GM21367 (cell line): ENCODE results near the gene HRK.

Experiments used
- ATAC-seq: cut with Tn5 transposase; IDR thresholded peaks from one replicate; pipeline ENCODE4 v1.9.1; 2021; ENCODE audit not compliant: unreplicated experiment

Gene HRK

GRCh38 chr12:116874324-116874995 is 6.8 kb downstream of the HRK start:
- no peak for ATAC-seq

DNA sequence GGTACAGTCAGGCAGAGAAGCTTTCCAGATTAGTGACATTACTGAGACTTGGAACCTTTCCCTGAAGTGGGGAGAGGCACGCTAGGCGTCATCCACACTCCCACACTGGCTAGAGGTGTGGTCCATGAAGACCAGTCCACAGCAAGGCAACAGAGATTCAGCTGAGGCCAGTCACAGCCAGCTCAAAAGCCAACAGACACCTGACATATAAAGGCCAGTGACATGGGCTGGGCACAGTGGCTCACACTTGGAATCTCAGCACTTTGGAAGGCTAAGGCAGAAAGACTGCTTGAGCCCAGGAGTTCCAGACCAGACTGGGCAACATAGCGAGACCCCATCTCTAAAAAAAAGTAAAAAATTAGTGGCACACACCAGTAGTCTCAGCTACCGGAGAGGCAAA is 10.9 kb downstream of the HRK start:
- no peak for ATAC-seq

GRCh38 chr12:116867523-116867922 is 13.7 kb downstream of the HRK start:
- ATAC-seq = no peak

- no peak for ATAC-seq
Measured at GRCh38 chr12:116864371-116865160, 16.7 kb downstream of the HRK start.

- no peak for ATAC-seq
Measured at GRCh38 chr12:116863275-116863767, 17.9 kb downstream of the HRK start.

- ATAC-seq = no peak
Measured at GRCh38 chr12:116862167-116862566, 19.1 kb downstream of the HRK start.

DNA sequence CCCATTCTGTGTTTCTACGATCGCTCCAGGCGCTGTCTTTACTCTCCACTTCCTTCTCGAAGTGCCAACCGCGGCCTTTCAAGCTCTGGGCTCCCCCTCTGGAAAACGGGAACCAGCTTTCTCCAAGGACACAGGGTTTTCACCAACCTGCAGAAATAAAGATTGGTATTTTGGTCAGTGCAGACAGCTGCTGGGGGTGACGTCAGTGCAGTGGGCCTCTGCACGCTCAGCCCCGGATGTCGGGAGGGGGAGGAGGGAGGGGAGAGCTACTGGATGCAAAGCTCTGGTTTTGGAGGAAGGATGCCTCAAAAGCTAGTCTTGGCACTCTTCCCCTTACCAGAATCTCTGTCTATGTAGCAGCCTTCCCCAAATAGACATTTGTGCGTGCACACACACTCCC is 19.9 kb downstream of the HRK start:
- ATAC-seq = peak; percentile 75

- no peak for ATAC-seq
Measured at GRCh38 chr12:116860263-116860662, 21.0 kb downstream of the HRK start.

DNA sequence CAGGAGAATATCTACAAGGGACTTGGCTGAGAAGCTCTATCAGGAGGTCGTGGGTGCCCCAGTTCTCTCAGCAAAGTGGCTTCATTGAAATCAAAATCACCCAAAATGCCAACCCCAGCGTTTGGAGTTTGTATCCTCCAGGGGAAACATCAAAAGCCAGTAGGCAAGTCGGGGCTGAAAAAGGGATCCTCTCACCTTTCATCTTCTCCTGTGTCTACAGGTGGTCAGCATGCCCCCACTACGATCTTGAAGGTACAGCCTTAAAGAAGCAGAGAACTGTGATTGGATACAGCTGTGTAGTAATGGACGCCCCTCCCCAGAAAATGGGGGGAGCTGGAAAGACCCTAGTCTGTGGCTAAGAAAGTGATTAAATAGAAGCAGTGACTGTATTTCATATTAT is 22.2 kb downstream of the HRK start:
- ATAC-seq = no peak

GRCh38 chr12:116856729-116857128 is 24.5 kb downstream of the HRK start:
- ATAC-seq = no peak

DNA sequence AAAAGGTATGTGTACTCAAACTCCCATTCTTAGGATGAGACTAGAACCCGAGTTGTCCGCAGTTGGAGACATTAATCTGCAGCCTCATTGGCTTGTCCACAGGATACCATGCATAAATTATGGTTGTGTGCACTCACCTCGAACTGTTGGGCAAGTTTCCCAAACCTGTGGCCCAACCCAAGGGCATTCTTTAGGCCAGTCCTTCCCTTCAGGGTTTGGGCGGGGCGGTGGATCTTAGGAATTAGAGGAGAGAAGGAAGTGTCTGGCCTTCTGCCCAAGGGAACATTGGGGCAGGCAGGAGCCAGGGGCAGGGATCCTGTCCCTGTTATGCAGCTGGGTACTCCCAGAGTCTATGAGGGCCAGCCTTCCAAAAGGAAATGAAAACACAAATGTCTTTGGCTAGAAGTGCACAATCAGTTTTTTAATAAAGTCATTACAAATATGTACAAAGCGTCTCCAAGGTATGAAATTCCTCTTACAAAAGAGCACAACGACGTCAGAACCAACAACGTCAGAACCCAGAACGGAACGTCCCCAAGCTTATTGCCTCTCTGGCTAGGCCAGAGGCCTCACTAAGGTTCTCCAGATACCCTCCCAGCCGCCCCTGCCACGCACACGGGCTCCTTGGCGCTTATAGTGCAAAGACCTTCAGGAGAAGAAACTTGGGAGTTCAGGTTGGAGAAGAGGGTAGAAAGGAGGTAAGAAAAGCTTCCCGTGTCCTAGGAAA is 25.3 kb downstream of the HRK start:
- ATAC-seq = no peak

DNA sequence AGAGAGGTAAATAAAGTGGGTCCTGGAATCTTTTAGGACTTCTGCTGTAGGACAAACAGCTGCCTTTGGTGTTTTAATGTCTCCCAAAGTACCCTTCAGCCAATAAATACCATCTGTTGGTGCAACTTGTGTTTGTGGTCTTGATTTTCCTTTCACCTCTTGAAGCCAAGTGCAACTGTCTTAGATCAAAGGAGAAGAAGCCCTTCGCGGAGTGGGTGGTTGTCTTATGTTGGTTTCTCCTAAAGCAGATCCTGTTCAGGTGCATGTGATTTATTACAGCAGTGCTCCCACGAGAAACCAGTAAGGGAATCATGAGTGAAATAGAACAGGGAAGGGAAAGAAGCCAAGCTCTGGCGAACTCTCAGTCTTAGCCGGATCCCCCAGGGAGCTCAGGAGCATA is 27.7 kb downstream of the HRK start:
- no peak for ATAC-seq

DNA sequence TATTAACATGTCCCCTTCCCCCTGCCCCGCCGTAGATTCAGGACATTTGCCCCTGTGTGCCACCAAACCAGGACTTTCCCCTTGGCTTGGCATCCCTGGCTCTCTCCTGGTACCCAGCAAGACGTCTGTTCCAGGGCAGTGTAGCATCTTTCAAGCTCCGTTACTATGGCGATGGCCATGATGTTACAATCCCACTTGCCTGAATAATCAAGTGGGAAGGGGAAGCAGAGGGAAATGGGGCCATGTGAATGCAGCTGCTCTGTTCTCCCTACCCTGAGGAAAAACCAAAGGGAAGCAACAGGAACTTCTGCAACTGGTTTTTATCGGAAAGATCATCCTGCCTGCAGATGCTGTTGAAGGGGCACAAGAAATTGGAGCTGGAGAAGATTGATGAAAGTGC is 28.9 kb downstream of the HRK start:
- ATAC-seq = no peak

GRCh38 chr12:116849216-116849615 is 32.0 kb downstream of the HRK start:
- no peak for ATAC-seq

DNA sequence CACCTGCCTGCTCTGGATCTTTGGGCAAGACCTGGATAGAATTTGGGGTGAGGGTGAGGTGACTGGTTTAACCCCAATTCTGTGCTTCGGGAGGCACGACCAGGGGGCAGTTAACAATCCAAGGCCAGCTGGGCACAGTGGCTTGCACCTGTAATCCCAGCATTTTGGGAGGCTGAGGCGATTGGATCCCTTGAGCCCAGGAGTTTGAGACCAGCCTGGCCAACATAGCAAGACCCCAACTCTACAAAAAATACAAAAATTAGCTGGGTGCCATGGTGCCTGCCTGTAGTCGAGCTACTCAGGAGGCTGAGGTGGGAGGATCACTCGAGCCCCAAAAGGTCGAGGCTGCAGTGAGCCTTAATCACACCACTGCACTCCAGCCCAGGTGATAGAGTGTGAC is 38.2 kb downstream of the HRK start:
- no peak for ATAC-seq

DNA sequence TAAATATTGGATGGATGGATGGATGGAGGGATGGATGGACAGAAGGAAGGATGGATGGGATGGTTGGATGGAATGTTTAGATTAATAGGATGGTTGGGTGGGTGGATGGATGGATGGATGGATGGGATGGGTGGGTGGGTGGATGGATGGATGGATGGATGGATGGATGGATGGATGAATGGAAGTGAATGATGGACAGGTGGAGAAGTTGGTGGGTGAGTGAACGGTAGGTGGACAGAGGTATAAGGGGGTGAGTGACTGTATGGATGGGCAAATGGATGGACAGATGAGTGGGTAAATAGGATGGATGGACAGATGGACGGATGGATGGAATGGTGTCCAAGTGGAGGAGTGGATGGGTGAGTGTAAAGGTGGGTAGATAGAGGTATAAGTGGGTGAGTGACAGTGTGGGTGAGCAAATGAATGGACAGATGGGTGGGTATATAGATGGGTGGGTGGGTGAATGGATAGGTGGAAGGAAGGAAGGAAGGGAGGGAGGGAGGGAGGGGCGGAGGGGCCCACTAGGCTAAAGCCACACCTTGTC is 41.9 kb downstream of the HRK start:
- no peak for ATAC-seq

- no peak for ATAC-seq
Measured at GRCh38 chr12:116838365-116838764, 42.9 kb downstream of the HRK start.

DNA sequence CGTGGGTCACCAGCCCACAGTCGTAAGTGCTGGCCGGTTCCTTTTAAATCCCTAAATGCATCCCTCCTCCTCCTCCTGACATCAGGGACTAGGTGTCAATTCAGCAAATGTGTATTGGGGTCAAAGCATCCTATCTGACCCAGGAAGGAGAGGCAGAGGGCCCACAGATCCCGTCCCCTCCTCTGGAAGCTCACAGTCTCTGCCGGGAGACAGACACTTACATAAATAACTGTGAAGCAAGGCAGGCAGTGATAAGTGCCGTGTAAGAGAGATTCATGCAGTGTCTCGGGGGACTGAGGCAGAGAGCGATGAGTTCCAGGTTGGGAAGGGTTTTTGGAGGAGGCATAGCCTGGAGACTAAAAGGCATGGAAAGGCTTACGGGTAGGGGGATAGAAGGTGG is 44.1 kb downstream of the HRK start:
- ATAC-seq = no peak

- ATAC-seq = no peak
Measured at GRCh38 chr12:116835484-116835883, 45.8 kb downstream of the HRK start.

GRCh38 chr12:116833474-116833873 is 47.8 kb downstream of the HRK start:
- ATAC-seq = no peak

DNA sequence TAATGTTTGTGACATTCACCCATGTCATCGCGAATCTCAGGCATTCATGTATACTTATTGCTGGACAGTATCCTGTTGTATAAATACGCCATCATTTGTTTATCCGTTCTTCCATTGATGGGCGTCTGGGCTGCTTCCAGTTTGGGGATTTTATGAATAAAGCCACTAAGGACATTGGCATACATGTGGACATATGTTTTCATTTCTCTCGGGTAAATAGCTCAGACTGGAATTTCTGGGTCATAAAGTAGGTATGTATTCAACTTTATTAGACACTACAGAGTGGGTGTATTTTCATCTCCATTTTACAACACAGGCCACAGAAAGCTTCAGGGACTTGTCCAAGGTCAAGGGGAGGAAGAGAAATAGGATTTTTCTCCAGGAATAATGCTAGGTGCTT is 48.9 kb downstream of the HRK start:
- no peak for ATAC-seq

DNA sequence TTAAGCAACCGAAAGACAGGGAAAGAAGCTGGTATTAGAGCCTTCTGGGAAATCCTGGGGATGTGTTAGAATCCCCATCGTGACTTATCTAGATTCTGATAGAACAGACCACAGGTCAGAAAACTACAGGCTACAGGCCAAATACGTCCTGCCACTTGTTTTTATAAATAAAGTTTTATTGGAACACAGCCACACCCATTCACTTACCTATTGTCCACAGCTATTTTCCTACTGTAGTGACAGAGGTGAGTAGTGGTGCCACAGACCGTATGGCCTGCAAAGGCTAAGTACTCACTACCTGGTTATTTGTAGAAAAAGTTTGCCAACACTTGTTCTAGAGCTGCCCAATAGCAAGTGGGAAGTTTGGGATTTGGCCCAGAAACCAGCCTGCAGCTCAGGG is 53.8 kb downstream of the HRK start:
- no peak for ATAC-seq
